DLD1 (cell line): Measurements from ENCODE around the gene CIAO1.
"Not testable (repeated sequence)": the region's sequence is repeated elsewhere in the genome, so short reads cannot be mapped to it uniquely, and the experiment has no call there.

Experiments used
- in situ Hi-C: cut with HindIII; loops from 2 replicates; pipeline ENCODE4 v1.10.0; 2017; ENCODE audit warnings: low sequenced_read_pairs

Gene CIAO1

DNA sequence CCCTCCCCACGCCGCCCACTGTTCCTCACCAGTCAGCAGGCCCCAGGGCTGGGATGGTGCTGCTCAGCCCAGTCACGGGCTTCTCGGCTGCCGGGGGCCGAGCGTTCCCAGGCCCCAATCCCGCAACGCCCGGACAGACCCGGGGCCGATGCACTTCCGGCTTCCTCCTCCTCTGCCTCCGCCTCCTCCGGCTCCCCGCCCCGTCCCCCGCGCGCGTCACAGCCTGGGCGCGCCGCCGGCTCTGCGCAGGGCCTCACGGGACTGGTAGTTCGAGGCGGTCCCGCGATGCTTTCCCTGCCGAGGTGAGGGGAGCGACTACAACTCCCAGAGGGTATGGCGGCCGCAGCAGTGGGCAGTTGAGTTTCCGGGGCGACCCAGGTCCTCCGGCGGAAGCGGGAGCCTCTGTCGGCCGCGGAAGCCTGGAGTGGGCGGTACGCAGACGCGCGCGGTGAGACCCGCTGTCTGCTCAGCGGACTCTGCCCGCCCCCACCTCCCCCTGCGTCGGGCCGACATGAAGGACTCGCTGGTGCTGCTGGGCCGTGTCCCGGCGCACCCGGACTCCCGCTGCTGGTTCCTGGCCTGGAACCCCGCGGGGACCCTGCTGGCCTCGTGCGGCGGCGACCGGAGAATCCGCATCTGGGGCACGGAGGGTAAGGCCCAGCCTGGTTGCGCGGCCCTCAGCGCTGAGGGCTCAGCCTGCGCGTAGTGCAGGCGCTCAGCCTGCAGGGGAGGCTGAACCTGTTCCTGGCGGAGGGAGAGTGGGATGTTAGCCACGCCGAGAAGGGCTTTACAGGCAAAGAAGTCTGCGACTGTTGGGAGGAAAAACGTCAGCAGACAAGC is at the start of gene CIAO1, which contains the start of gene TMEM127:
CIAO1 (plus strand) TSS at position 386 of the 840 bp plus-strand sequence; CDS start at position 512, 126 bp downstream.
TMEM127 (minus strand) TSS at position 158 of the 840 bp plus-strand sequence. CDS start 616 bp downstream, outside the sequence.
- in situ Hi-C loops = no loop called here

DNA sequence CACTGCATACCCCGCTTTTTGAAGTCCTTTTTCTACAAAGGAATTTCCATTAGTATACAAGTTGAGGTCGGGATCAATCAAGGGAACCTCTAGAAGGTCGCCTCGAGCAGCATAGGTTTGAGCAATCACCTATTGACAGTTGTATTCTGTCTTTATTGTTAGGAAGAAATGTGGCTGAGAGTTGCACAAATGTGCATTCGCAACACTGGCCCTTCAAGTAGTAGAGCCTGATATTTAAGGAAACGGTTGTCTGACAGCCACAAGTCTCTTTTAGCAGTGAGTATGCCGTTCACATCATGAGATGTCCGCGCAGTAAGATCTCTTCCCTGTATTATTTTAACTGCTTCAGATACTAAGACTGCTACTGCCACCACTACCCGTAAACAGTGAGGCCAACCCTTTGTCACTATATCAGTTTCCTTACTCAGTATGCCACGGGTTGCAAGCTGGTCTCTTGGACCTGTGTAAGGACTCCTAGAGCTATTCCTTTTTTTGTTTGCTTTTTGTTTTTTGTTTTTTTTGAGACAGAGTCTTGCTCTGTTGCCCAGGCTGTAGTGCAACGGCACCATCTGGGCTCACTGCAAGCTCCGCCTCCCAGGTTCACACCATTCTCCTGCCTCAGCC is 47.4 kb upstream of the CIAO1 start:
- in situ Hi-C loops = no loop called here

DNA sequence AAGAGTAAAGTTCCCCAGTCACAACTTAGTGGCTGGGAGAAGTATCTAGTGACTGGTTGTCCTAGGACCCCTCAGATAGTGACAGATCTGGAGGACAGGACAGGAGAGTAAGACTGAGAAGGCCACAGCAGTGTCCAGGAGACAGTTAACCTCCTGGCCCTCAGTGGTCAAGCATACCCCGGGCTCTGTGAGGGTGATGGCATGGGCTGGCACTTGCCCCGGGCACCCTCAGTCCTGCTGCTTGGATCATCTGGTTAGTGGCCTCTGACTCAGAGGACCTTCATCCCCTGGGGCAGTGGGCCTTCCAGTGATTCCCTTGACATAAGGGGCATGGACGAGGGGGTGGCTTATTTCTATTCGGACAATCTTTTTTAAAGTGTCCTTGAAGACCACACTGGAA is 46.1 kb upstream of the CIAO1 start:
- in situ Hi-C loops = not testable (repeated sequence)

DNA sequence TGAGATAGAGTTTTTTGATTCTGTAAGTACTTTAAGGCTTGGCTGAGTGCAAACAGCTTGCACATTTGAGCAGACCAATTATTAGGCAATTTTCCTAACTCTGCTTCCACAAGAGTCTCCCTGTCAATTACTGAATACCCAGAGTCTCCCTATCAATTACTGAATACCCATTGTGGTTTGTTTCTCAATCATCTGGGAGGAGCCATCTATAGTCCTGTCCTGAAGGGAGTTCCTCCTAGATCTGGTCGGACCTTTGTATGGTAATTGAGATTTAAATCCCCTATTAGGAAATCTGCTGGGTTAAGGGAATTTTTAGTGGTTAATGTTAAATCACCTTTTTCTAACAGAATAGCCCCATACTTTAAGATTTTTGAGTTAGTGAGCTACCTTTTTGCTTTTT is 44.9 kb upstream of the CIAO1 start:
- in situ Hi-C loops = not testable (repeated sequence)

DNA sequence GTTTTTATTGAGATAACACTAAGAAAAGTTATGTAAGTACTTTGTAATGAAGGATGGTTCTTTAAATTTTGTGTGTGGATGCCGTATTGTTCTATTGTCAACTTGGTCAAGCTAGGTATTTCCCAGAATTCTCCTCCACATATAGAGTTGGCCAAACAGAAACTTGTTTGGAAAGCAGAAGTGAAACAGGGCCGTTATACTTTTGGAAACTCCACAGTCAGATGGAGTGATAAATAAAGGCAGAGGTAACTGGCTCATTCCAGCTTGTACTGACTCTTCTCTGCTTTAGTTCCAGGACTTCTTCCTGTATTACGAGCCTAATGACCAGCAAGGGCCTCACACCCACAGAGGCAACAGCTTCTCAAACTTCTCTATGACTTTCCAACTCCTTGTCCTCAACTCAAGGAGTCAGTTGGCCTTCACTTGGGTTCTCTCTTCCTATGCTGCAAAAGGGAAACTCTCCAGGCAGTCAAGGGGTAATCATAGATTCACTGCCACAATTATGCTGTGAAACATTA is 41.0 kb upstream of the CIAO1 start:
- in situ Hi-C loops = no loop called here

DNA sequence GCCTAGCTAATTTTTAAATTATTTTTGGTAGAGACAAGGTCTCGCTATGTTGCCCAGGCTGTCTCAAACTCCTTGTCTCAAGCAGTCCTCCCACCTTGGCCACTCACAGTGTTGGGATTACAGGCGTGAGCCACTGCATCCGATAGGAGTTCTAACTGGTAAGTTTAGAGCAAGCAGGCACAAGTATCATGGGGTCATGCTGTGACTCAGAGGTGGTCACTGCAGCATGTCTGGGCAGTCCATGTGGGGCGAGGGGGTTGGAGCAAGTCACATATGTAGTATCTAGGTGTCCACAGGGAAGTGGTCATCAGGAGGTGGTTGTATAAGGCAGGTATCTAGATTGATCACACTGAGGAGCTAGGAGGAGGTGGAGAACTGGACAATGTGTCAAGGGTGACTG is 34.7 kb upstream of the CIAO1 start:
- in situ Hi-C loops = no loop called here

DNA sequence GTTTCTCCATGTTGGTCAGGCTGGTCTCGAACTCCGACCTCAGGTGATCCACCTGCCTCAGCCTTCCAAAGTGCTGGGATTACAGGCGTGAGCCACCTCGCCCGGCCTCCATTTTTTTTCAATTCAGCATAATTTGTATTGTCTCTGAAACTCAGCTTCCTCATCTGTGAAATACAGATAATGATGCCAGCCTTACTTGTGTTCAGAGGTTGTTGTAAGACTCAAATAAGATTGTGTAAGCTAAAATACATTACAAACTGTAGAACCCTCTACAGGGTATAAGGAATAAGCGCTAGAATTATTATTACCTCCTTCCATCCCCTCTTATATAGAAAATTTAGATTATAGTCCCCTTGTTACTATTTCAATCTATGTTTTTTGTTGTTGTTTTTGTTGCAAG is 32.6 kb upstream of the CIAO1 start:
- in situ Hi-C loops = no loop called here

DNA sequence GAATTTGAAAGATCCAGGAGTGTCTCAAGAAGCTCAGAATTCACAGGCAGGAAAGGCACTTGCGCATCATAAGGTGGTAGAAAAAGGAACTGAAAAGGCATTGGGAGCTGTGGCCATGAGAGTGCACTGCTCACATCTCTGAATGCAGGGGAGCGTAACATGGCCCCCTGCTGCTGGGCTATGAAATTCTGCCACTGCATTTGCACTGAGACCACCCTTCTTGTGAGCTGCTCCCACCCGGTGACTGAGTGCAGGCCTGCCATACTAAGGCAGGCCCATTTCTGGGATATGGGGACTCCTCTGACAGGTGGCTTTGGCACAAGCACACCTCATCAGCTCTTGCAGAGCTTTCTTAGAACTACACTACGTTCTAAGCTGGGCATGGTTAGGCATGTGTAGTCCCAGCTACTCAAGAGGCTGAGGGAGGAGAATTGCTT is 32.1 kb upstream of the CIAO1 start:
- in situ Hi-C loops = no loop called here

DNA sequence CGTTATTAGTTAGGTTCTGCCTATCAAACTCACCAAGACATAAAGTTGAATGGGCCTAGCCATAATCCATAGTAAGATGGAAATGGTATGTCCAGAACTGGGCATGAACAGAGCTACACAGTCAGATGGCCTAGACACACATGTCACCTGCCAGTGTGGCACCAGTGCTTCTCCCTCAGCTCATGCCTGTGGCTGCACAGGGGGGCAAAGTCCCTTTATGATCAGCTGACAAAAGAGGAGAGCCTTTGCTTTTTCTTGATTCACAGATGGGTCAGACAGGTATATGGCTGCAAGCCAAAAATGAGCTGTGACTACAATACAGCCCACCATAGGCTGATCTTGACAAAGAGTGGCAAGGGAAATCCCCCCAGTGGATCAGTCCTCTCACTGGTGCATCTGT is 29.1 kb upstream of the CIAO1 start:
- in situ Hi-C loops = no loop called here

DNA sequence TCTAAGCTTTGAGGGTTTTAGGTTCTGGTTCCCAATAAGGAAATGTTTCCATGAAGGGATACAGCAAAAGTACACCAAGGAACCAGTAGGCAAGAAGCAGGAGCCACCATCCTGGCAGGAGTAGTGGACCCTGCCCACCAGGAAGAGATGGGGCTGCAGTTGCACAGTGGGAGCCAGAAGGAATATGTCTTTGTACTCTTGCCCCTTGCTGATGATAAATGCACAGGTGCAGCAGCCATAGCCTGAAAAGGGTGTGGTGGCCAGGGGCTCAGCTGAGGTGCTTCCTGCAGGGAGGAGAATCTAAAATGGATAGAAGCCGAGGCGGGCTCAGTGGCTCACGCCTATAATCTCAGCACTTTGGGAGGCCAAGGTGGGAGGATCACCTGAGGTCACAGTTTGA is 27.8 kb upstream of the CIAO1 start:
- in situ Hi-C loops = no loop called here

DNA sequence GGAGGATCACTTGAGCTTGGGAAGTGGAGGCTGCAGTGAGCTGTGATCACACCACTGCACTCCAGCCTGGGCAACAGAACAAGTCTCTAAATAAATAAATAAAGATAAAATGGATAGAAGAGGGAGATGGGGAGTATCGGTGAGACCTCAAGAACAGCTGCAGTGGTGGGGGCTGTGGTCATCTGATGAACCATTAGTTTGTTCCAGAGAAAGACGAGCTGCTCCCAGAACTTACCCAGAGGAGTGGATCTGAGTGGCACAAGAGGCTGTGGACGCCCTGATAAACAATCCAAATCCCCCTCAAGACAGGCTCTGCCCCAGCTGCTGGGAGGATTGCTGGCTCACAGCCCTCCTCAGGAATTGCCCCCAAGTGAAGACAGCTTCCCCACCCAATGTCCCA is 26.9 kb upstream of the CIAO1 start:
- in situ Hi-C loops = no loop called here

DNA sequence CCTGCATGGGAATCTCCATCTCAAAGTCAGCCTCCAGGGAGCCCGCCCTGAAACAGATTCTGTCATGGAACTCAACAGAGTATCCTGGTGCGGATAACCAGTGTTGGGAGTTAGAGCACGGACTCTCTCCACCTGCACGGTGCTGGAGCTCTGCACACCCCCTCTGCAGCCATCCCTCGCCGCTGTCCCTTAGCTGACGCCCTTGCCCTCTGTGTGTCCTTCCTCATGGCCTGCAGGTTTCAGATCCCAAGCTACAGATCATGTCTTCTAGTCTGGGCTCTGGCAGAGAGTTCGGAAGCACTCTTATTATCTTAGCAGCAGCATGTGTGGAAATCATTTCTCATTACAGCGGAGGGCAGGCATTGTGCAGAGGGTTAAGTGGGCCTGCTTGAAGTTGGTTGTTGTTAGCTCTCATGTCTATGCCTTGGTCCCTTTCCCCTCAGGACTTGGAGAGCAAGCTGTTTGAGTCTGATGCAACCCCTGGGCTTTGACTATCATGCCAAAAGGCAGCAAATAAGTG is 26.2 kb upstream of the CIAO1 start:
- in situ Hi-C loops = no loop called here

DNA sequence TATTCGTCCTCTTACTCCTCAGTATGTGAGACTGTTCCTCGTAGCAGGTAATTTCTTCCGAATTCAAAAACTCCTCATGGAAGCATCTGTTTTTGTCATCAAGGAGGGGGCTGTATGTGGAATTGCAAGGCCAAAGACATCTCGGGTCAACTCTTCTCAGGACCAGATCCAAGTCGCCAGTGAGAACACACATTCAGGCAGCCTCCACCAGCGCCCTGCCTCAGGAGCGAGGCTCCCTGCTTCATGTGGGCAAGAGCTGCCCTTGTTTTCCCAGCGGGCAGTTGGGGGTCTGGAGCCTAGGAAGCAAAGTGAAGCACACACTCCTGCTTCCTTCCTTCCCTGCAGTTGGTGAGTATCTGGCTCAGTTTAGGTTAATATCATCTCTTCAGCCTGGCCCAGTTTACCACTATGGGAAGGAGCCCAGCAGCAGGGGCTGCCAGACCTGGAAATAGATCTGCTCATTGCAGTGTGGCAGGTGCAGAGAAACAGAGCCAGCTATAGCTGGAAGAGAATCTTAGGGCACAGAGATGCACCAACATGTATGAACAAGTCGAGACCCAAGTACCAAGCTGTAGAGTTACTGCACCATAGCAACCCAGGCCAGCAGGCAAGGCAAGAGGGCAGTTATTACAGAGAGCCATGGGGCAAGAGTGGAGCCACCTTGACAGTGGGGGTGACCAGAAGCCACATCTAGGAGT is 25.5 kb upstream of the CIAO1 start:
- in situ Hi-C loops = no loop called here

DNA sequence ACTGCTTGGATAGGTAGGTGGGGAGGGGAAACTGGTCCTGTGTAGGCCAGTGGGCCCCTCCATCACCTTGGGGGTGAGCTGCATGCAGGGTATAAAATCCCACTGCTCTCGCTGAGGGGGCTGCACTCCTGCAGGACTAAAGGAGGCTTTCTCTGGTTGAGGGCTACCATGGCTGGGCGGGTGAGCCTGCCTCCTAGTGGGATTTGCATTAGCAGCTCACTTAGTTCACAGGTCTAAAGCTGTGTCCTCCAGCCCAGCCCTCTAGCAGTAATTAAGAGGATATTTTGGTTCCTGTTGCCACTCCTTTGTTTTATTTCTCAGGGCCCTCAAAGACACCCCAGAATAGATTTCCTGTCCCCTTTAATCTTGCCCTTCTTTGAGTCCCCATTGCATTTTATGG is 24.8 kb upstream of the CIAO1 start:
- in situ Hi-C loops = no loop called here

DNA sequence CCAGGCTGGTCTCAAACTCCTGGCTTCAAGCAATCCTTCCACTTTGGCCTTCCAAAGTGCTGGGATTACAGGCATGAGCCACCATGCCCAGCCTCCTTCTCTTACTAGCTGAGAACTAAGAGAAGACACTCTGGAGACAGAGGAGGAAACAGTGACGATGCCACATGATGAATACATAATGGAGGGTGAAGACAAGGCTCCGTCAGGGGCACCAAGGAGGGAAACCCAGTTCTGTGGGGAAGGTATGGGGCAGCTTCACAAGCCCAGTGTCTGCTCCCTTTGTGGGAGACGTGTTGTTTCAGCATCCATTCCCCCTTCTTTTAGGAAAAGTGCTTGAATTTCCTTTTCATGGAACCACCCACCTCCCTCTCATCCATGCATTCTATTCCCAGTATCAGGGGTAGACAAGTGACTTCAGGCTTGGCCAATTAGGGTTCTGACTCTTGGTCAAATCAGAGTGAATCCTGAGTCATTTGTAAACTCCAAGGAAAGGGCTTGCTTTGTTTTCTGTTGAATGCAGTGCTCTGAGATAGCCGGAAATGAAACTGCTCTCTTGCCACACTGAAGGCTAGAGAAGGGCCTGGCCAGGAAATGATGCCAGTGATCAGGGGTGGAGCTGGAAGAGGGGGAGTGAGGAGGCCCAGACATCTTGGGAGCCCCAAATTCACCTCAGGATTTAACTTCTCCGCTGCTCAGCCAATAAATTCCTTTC is 24.0 kb upstream of the CIAO1 start:
- in situ Hi-C loops = no loop called here

DNA sequence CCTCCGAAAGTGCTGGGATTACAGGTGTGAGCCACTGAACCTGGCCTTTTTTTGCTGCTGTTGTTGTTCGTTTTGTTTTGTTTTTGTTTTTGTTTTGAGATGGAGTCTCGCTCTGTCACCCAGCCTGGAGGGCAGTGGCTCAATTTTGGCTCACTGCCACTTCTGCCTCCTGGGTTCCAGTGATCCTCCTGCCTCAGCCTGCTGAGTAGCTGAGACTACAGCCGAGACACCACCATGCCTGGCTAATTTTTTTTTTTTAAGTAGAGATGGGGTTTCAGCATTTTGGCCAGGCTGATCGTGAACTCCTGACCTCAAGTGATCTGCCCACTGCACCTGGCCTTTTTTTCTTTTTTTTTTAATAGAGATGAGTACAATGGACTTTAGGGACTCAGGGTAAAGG is 22.2 kb upstream of the CIAO1 start:
- in situ Hi-C loops = no loop called here

DNA sequence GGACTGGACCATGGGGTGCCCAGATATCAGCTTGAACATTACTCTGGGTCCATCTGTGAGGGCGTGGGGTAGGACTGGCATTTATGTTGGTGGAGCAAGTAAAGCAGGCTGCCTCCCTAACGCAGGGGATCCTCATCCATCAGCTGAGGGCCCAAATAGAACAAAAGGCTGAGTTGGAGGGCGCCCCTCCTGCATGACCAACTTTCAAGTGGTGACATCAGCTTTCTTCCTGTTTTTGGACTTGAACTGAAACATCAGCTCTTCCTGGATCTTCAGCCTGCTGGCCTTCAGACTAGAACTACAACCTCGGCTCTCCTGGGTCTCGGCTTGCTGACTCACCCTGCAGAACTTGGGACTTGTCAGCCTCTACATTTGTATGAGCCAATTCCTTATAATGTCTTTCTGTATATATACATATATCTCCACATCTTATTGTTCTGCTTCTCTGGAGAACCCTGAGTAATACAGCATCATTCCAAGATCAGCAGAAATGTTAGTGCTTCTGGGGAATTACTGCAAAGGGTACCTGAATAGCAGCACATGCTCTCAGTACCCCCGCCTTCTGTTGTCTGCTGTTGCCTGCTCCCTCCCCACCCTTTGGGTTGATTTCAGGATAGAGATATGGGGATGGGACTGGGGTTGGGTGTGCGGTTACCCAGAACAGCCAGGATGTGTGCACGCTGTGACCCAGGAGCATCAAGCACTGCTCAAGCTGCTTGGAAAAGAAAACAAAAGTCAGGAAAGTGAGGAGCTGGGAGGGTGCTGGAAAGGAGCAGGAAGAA is 20.2 kb upstream of the CIAO1 start:
- in situ Hi-C loops = no loop called here

DNA sequence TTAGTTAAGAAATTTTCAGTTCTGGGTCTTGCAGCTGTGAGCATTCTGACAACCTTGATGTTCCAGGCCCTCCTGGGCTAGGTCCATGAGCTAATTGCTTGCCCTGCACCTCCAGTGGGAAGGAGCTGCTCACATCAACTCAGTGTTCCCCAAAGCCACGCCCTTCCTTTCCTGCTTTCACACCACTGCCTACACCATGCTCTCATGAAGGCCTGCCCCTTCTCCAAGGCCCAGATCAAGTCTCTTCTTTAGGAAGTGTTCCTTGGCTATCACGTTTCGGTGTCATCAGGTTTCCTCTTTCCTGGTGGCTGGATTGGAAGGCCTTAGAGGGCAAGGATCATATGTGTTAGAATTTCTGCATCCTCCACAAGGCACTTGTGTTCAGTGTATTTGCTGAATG is 19.0 kb upstream of the CIAO1 start:
- in situ Hi-C loops = no loop called here

DNA sequence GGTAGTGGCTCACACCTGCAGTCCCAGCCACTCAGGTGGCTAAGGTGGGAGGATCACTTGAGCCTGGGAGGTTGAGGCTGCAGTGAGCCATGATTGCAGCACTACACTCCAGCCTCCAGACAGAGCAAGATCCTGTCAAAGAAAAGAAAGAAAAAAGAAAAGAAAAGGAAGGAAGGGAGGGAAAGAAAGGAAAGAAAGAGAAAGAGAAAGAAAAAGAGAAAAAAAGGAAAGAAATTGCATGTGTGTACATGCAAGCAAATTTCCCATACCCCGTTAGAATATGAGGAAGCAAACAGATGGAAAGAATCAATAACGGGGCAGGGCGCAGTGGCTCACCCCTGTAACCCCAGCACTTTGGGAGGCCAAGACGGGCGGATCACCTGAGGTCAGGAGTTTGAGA is 18.1 kb upstream of the CIAO1 start:
- in situ Hi-C loops = no loop called here

DNA sequence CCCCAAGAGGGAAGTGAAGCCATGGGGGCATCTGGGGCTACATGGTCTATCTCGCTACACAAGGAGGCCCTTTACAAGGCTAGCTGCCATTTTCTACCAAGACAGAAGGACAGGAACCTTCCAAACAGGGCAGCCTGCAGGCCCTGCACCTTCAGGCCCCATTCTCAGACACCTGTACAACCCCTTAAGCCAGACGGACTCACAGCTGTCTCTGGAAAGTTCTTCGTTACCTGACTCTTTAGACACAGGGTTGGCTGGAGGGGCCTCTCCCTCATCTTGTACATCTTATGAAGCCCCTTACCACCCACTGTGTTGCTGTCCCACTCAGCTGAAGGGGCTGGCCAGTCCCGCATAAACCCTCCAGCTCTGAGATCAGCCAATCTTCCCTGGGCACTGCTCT is 17.4 kb upstream of the CIAO1 start:
- in situ Hi-C loops = no loop called here
